HG03097 (cell line): Measurements from ENCODE around the gene TANGO6.

Experiments
- ATAC-seq: cut with Tn5 transposase; IDR thresholded peaks from one replicate; pipeline ENCODE4 v1.9.1; 2021; ENCODE audit not compliant: unreplicated experiment, low FRiP score

The TANGO6 gene

GRCh38 chr16:68999114-68999513 is 155.8 kb downstream of the TANGO6 start:
- no peak for ATAC-seq

- no peak for ATAC-seq
Observed at GRCh38 chr16:69003500-69003899, 160.2 kb downstream of the TANGO6 start.

- no peak for ATAC-seq
Observed at GRCh38 chr16:69005641-69006355, 162.5 kb downstream of the TANGO6 start.

GRCh38 chr16:69012906-69013305 is 169.6 kb downstream of the TANGO6 start:
- ATAC-seq = no peak

GRCh38 chr16:69013991-69014390 is 170.7 kb downstream of the TANGO6 start:
- no peak for ATAC-seq

GRCh38 chr16:69014811-69015210 is 171.5 kb downstream of the TANGO6 start:
- ATAC-seq = no peak

GRCh38 chr16:69017036-69017783 is 173.9 kb downstream of the TANGO6 start:
- ATAC-seq = no peak

- no peak for ATAC-seq
Observed at GRCh38 chr16:69019811-69020210, 176.5 kb downstream of the TANGO6 start.

- ATAC-seq = no peak
Observed at GRCh38 chr16:69029121-69029520, 185.8 kb downstream of the TANGO6 start.

- ATAC-seq = no peak
Observed at GRCh38 chr16:69031877-69032301, 188.6 kb downstream of the TANGO6 start.

GRCh38 chr16:69033151-69033949 is 190.0 kb downstream of the TANGO6 start:
- ATAC-seq = no peak

GRCh38 chr16:69035375-69035774 is 192.0 kb downstream of the TANGO6 start:
- no peak for ATAC-seq

- no peak for ATAC-seq
Observed at GRCh38 chr16:69036399-69037091, 193.2 kb downstream of the TANGO6 start.

GRCh38 chr16:69037373-69038160 is 194.2 kb downstream of the TANGO6 start:
- ATAC-seq = no peak

GRCh38 chr16:69039333-69039941 is 196.1 kb downstream of the TANGO6 start:
- ATAC-seq = no peak

- no peak for ATAC-seq
Observed at GRCh38 chr16:69040144-69040909, 197.0 kb downstream of the TANGO6 start.

GRCh38 chr16:69048328-69049120 is 205.2 kb downstream of the TANGO6 start:
- no peak for ATAC-seq

GRCh38 chr16:69049146-69049545 is 205.8 kb downstream of the TANGO6 start:
- no peak for ATAC-seq
